Spleen (tissue), 7 donors: ENCODE results near the gene LRRC37B.
"Not testable (repeated sequence)": the region's sequence is repeated elsewhere in the genome, so short reads cannot be mapped to it uniquely, and the experiment has no call there.

ENCODE experiments used
- CTCF ChIP-seq, 11 experiments: fragments of 200-600 bp in 7 of 11; fragments of 450-650 bp in 4 of 11; sonication (generic) in 4 of 11; IDR thresholded peaks in 8 of 11; conservative IDR thresholded peaks in 3 of 11; 1 replicate in 7 of 11; 2 replicates in 4 of 11; pipeline versions ENCODE4 v1.4.0 to v1.8.0; 2016 to 2021; ENCODE audit warnings: antibody characterized with exemption in 11 of 11, inconsistent platforms in 4 of 11, mild to moderate bottlenecking in 1 of 11
- POLR2A ChIP-seq, 3 donors: fragments of 450-650 bp; IDR thresholded peaks; one replicate each; pipeline ENCODE4 v1.5.1; 2017; ENCODE audit warnings: antibody characterized with exemption in 3 of 3, mild to moderate bottlenecking in 1 of 3
- POLR2AphosphoS5 ChIP-seq, 3 donors: sonication (generic); formaldehyde crosslinking; IDR thresholded peaks; one replicate each; pipeline ENCODE4 v1.5.1; 2017; ENCODE audit warnings: antibody characterized with exemption in 3 of 3
- donor health status: DM: no; HTN: no; CAD: no; lungs with moderate emphysema.
- donor health status: DM: no; HTN: no; CAD: no.
- donor health status: DM: no; HTN: no; CAD: no.

GRCh38 chr17:32071961-32072360, 64.8 kb downstream of the LRRC37B start:
- not testable (repeated sequence) for TF ChIP-seq POLR2A (IDR thresholded peaks at IDR 0.05); CTCF (IDR thresholded peaks at IDR 0.05 in 8 of 11, conservative IDR thresholded peaks at IDR 0.05 in 3 of 11); POLR2AphosphoS5 (IDR thresholded peaks at IDR 0.05)
